ENCODE measurements around the gene HYOU1.
"Not testable (repeated sequence)": the region's sequence is repeated elsewhere in the genome, so short reads cannot be mapped to it uniquely, and the experiment has no call there.

The HYOU1 gene

GRCh38 chr11:119041821-119042514 is 15.0 kb downstream of the HYOU1 start:
- DNase-seq = no peak

GRCh38 chr11:119039471-119039870 is 17.5 kb downstream of the HYOU1 start:
- not testable (repeated sequence) for DNase-seq

- DNase-seq = no peak
Observed at GRCh38 chr11:119038884-119039283, 18.1 kb downstream of the HYOU1 start.

- no peak for DNase-seq
Observed at GRCh38 chr11:119034813-119035212, 22.2 kb downstream of the HYOU1 start.

- not testable (repeated sequence) for DNase-seq
Observed at GRCh38 chr11:119033421-119033820, 23.6 kb downstream of the HYOU1 start.

GRCh38 chr11:119031912-119032280 is 25.1 kb downstream of the HYOU1 start:
- DNase-seq = no peak

GRCh38 chr11:119030329-119031047 is 26.5 kb downstream of the HYOU1 start, which contains the start of gene SLC37A4:
SLC37A4 (minus strand) TSS chr11:119030877.
- peak; percentile 97 for DNase-seq

- DNase-seq = no peak
Observed at GRCh38 chr11:119030029-119030328, 27.0 kb downstream of the HYOU1 start.

- peak; percentile 69 for DNase-seq
Observed at GRCh38 chr11:119029340-119030028, 27.5 kb downstream of the HYOU1 start.

GRCh38 chr11:119029069-119029339 is 28.0 kb downstream of the HYOU1 start:
- no peak for DNase-seq

- no peak for DNase-seq
Observed at GRCh38 chr11:119028346-119029068, 28.5 kb downstream of the HYOU1 start.

- no peak for DNase-seq
Observed at GRCh38 chr11:119027561-119028345, 29.3 kb downstream of the HYOU1 start.

GRCh38 chr11:119026970-119027369 is 30.0 kb downstream of the HYOU1 start:
- DNase-seq = no peak

GRCh38 chr11:119025978-119026766 is 30.8 kb downstream of the HYOU1 start:
- DNase-seq = no peak

- no peak for DNase-seq
Observed at GRCh38 chr11:119025541-119025940, 31.5 kb downstream of the HYOU1 start.

- no peak for DNase-seq
Observed at GRCh38 chr11:119025099-119025473, 31.9 kb downstream of the HYOU1 start.

- no peak for DNase-seq
Observed at GRCh38 chr11:119024430-119025098, 32.4 kb downstream of the HYOU1 start.

GRCh38 chr11:119023741-119024140 is 33.3 kb downstream of the HYOU1 start:
- no peak for DNase-seq

- DNase-seq = no peak
Observed at GRCh38 chr11:119021631-119022030, 35.4 kb downstream of the HYOU1 start.

- DNase-seq = no peak
Observed at GRCh38 chr11:119019996-119020395, 37.0 kb downstream of the HYOU1 start.

Data from activated naive CD4-positive, alpha-beta T cell treated with anti-CD3 and anti-CD28 coated beads, Interleukin-2, amount 50 U/mL, for 16 hours (primary cell).